HEK293 (cell line): Measurements from ENCODE around the gene SPNS2.

Source experiments
- CTCF ChIA-PET: fragments of 350-600 bp; formaldehyde crosslinking; extraction: SDS; loops from one replicate; lab custom pipeline; 2021; ENCODE audit warnings: antibody characterized with exemption; lab: Yijun Ruan, JAX
- POLR2A ChIA-PET: fragments of 300-600 bp; formaldehyde crosslinking; extraction: SDS; loops from one replicate; lab custom pipeline; 2020; ENCODE audit warnings: antibody characterized with exemption, inconsistent platforms; lab: Yijun Ruan, JAX
- H3K27ac ChIP-seq: fragments of 200-500 bp; sonication (Bioruptor generic); 2 replicates; pipeline ENCODE4 v1.5.1; 2014; ENCODE audit warnings: low read depth, low read length, control low read depth, inconsistent platforms; ENCODE audit errors: extremely low read depth
- H3K36me3 ChIP-seq, 2 experiments: fragments of 200-500 bp in 1 of 2; sonication (Bioruptor generic) in 1 of 2; 1 replicate in 1 of 2; 2 replicates in 1 of 2; pipeline ENCODE4 v1.5.1; 2014 to 2017; ENCODE audit warnings: inconsistent platforms in 2 of 2, low read length in 2 of 2; ENCODE audit not compliant: control insufficient read depth in 2 of 2, insufficient read depth in 1 of 2
- H3K4me1 ChIP-seq: fragments of 200-500 bp; sonication (Bioruptor generic); 2 replicates; pipeline ENCODE4 v1.5.1; 2014; ENCODE audit warnings: mild to moderate bottlenecking, low read length, inconsistent platforms; ENCODE audit not compliant: control insufficient read depth, insufficient read depth
- H3K4me3 ChIP-seq: 2 replicates; pipeline ENCODE4 v1.5.1; 2011; ENCODE audit warnings: low read depth, mild to moderate bottlenecking, control low read depth, low read length, moderate library complexity
- H3K9me3 ChIP-seq: fragments of 200-500 bp; sonication (Bioruptor generic); 2 replicates; pipeline ENCODE4 v1.5.1; 2014; ENCODE audit warnings: low read depth, low read length, inconsistent platforms; ENCODE audit not compliant: control insufficient read depth, insufficient read depth
- CTCF ChIP-seq: fragments of 450-650 bp; formaldehyde crosslinking; IDR thresholded peaks from 2 replicates; pipeline ENCODE4 v1.5.1; 2016; ENCODE audit warnings: missing biosample characterization, missing genetic modification characterization
- KLF9 ChIP-seq: fragments of 450-650 bp; formaldehyde crosslinking; IDR thresholded peaks from 2 replicates; pipeline ENCODE4 v1.5.1; 2016; ENCODE audit warnings: missing biosample characterization, missing genetic modification characterization, low read depth
- PATZ1 ChIP-seq: fragments of 450-650 bp; formaldehyde crosslinking; IDR thresholded peaks from 2 replicates; pipeline ENCODE4 v1.5.1; 2016; ENCODE audit warnings: missing biosample characterization, missing genetic modification characterization
- PRDM10 ChIP-seq: fragments of 450-650 bp; formaldehyde crosslinking; IDR thresholded peaks from 2 replicates; pipeline ENCODE4 v1.5.1; 2016; ENCODE audit warnings: missing biosample characterization, missing genetic modification characterization
- SCRT2 ChIP-seq: fragments of 450-650 bp; formaldehyde crosslinking; IDR thresholded peaks from 2 replicates; pipeline ENCODE4 v1.5.1; 2016; ENCODE audit warnings: missing biosample characterization, missing genetic modification characterization
- SP2 ChIP-seq: fragments of 450-650 bp; formaldehyde crosslinking; IDR thresholded peaks from 2 replicates; pipeline ENCODE4 v1.5.1; 2016; ENCODE audit warnings: missing biosample characterization, missing genetic modification characterization
- ZFHX2 ChIP-seq: fragments of 450-650 bp; formaldehyde crosslinking; conservative IDR thresholded peaks from 2 replicates; pipeline ENCODE4 v1.5.1; 2016; ENCODE audit warnings: missing biosample characterization, missing genetic modification characterization
- ZIC2 ChIP-seq: fragments of 450-650 bp; formaldehyde crosslinking; IDR thresholded peaks from 2 replicates; pipeline ENCODE4 v1.5.1; 2016; ENCODE audit warnings: missing biosample characterization, missing genetic modification characterization
- ZNF138 ChIP-seq: fragments of 450-650 bp; formaldehyde crosslinking; IDR thresholded peaks from 2 replicates; pipeline ENCODE4 v1.5.1; 2016; ENCODE audit warnings: missing biosample characterization, missing genetic modification characterization, borderline replicate concordance
- ZNF174 ChIP-seq: fragments of 450-650 bp; formaldehyde crosslinking; IDR thresholded peaks from 2 replicates; pipeline ENCODE4 v1.5.0; 2017; ENCODE audit warnings: missing biosample characterization, mild to moderate bottlenecking, missing genetic modification characterization
- ZNF211 ChIP-seq: fragments of 450-650 bp; formaldehyde crosslinking; IDR thresholded peaks from 2 replicates; pipeline ENCODE4 v1.5.1; 2016; ENCODE audit warnings: low read depth, missing biosample characterization, missing genetic modification characterization
- ZNF571 ChIP-seq: fragments of 450-650 bp; formaldehyde crosslinking; IDR thresholded peaks from 2 replicates; pipeline ENCODE4 v1.5.0; 2017; ENCODE audit warnings: missing biosample characterization, missing genetic modification characterization
- ZNF623 ChIP-seq: fragments of 450-650 bp; formaldehyde crosslinking; IDR thresholded peaks from 2 replicates; pipeline ENCODE4 v1.5.1; 2016; ENCODE audit warnings: missing biosample characterization, missing genetic modification characterization
- ZNF768 ChIP-seq: fragments of 450-650 bp; formaldehyde crosslinking; IDR thresholded peaks from 2 replicates; pipeline ENCODE4 v1.5.1; 2018; ENCODE audit warnings: missing biosample characterization, mild to moderate bottlenecking, missing genetic modification characterization
- TF ChIP-seq, protein P1 (sequence below): fragments of 450-650 bp; formaldehyde crosslinking; IDR thresholded peaks from 2 replicates; pipeline ENCODE4 v1.5.1; 2016; ENCODE audit warnings: missing biosample characterization, missing genetic modification characterization

The SPNS2 gene

GRCh38 chr17:4535667-4536258 lies 37.1 kb downstream of the SPNS2 start:
- ChIA-PET POLR2A (interaction anchor here (0.7 to 2.6 kb wide), 4 partner anchors 8 to 68 kb away, joined by 5 to 11 read pairs (median 7); partner anchors contain the start of gene MYBBP1A), CTCF (interaction anchor here (0.6 kb wide), 1 partner anchor 18 kb away, joined by 3 read pairs; no protein-coding TSS in a partner anchor)
- Histone ChIP-seq H3K9me3 (no peaks in the 10 kb centered on the region), H3K4me3 (no peak overlapping the region), H3K4me1 (no peaks in the 10 kb centered on the region), H3K27ac (no peak overlapping the region), H3K36me3 (peaks cover 0 to 39% of the 10 kb centered on the region in 2 experiments; a peak in 2 of 3 replicates)
- TF ChIP-seq ZIC2 (tag by site-specific recombination) (peak; percentile 39), ZNF768 (no peak), ZFHX2 (tag by site-specific recombination) (peak; percentile 46; the same call in 1 of the 2 replicates), SCRT2 (tag by site-specific recombination) (no peak), PATZ1 (tag by site-specific recombination) (peak; percentile 57), ZNF571 (tag by site-specific recombination) (no peak), ZNF211 (no peak), ZNF174 (tag by site-specific recombination) (no peak), KLF9 (tag by site-specific recombination) (no peak), SP2 (tag by site-specific recombination) (peak; percentile 8; the same call in 1 of the 2 replicates), ZNF623 (tag by site-specific recombination) (no peak), PRDM10 (peak; percentile 42; the same call in 1 of the 2 replicates), ZNF138 (no peak), CTCF (tag by site-specific recombination) (no peak)
- TF ChIP-seq, protein P1, sequence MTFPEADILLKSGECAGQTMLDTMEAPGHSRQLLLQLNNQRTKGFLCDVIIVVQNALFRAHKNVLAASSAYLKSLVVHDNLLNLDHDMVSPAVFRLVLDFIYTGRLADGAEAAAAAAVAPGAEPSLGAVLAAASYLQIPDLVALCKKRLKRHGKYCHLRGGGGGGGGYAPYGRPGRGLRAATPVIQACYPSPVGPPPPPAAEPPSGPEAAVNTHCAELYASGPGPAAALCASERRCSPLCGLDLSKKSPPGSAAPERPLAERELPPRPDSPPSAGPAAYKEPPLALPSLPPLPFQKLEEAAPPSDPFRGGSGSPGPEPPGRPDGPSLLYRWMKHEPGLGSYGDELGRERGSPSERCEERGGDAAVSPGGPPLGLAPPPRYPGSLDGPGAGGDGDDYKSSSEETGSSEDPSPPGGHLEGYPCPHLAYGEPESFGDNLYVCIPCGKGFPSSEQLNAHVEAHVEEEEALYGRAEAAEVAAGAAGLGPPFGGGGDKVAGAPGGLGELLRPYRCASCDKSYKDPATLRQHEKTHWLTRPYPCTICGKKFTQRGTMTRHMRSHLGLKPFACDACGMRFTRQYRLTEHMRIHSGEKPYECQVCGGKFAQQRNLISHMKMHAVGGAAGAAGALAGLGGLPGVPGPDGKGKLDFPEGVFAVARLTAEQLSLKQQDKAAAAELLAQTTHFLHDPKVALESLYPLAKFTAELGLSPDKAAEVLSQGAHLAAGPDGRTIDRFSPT (tag by site-specific recombination): peak; percentile 40; the same call in 1 of the 2 replicates
